ENCODE results near the gene POLR2C.

GRCh38 chr16:57485091-57485915, 22.8 kb downstream of the POLR2C start:
- TF ChIP-seq CTCF (IDR thresholded peaks at IDR 0.05) = no peak
- TF ChIP-seq POLR2A (IDR thresholded peaks at IDR 0.05) = no peak
